Activated T-helper 1 cell treated with anti-CD3 and anti-CD28 coated beads, Interleukin-12 subunit alpha, Interleukin-12 subunit beta, Interleukin-2, Interleukin-4 antibody, amounts not matched to agents 30 ng/mL and 10 ng/mL and 1 ng/mL, durations not matched to agents 14 hours and 24 hours and 36 hours (primary cell): Measurements from ENCODE around the gene OR52B6. TPM values are rescaled to one million over a fixed set of nuclear protein-coding genes. Genes with fewer than 3 reads are reported as not detected.
"Not testable (repeated sequence)": the region's sequence is repeated elsewhere in the genome, so short reads cannot be mapped to it uniquely, and the experiment has no call there.

ENCODE experiments used
- DNase-seq: peaks from one replicate; pipeline ENCODE4 v3.0.0; 2021; ENCODE audit warnings: low spot score
- H3K27ac Mint-ChIP-seq: one replicate; pipeline ENCODE4 v1.8.0; 2021; ENCODE audit warnings: mild to moderate bottlenecking, mixed read lengths
- H3K27me3 Mint-ChIP-seq: one replicate; pipeline ENCODE4 v1.8.0; 2022; ENCODE audit warnings: mild to moderate bottlenecking, moderate library complexity, mixed read lengths; ENCODE audit not compliant: insufficient read depth
- H3K36me3 Mint-ChIP-seq: one replicate; pipeline ENCODE4 v1.8.0; 2021; ENCODE audit warnings: low read depth, mixed read lengths
- H3K4me1 Mint-ChIP-seq: one replicate; pipeline ENCODE4 v1.8.0; 2021; ENCODE audit warnings: low read depth, mixed read lengths
- H3K4me3 Mint-ChIP-seq: one replicate; pipeline ENCODE4 v1.8.0; 2021; ENCODE audit warnings: mild to moderate bottlenecking, moderate library complexity, mixed read lengths
- H3K9me3 Mint-ChIP-seq: one replicate; pipeline ENCODE4 v1.8.0; 2021; ENCODE audit warnings: mixed read lengths
- intact Hi-C: fragments of 100-400 bp; cut with micrococcal nuclease; formaldehyde crosslinking; loops from one replicate; pipeline ENCODE4 v1.15.1; 2024
- total RNA-seq: library from RNA; stranded (reverse); gene quantifications from 2 replicates; pipeline ENCODE4 v1.2.3, GENCODE V29; 2022

OR52B6 gene
- total RNA-seq, 1 donor from 2014 or later = not detected

GRCh38 chr11:5564259-5565019 lies 16.2 kb upstream of the OR52B6 start:
- H3K9me3 Mint-ChIP-seq = peaks cover 11% of the 10 kb centered on the region
- DNase-seq = no peak
- no peak overlapping the region for H3K4me3 Mint-ChIP-seq
- peaks cover 4% of the 10 kb centered on the region for H3K27me3 Mint-ChIP-seq
- intact Hi-C loops = no loop called here
- peaks cover 6% of the 10 kb centered on the region for H3K4me1 Mint-ChIP-seq
- no peak overlapping the region for H3K27ac Mint-ChIP-seq
- H3K36me3 Mint-ChIP-seq = no peaks in the 10 kb centered on the region

GRCh38 chr11:5574654-5575053 lies 6.0 kb upstream of the OR52B6 start:
- Mint-ChIP-seq H3K27me3 (peaks cover 2% of the 10 kb centered on the region), H3K4me1 (no peaks in the 10 kb centered on the region), H3K9me3 (no peaks in the 10 kb centered on the region), H3K4me3 (no peak overlapping the region), H3K36me3 (no peaks in the 10 kb centered on the region), H3K27ac (no peak overlapping the region)
- intact Hi-C loops = no loop called here
- DNase-seq = no peak

GRCh38 chr11:5575152-5575551 lies 5.5 kb upstream of the OR52B6 start:
- H3K27ac Mint-ChIP-seq = no peak overlapping the region
- no peak overlapping the region for H3K4me3 Mint-ChIP-seq
- H3K9me3 Mint-ChIP-seq = no peaks in the 10 kb centered on the region
- H3K27me3 Mint-ChIP-seq = peaks cover 2% of the 10 kb centered on the region
- H3K4me1 Mint-ChIP-seq = no peaks in the 10 kb centered on the region
- intact Hi-C loops = no loop called here
- H3K36me3 Mint-ChIP-seq = no peaks in the 10 kb centered on the region
- DNase-seq = no peak

GRCh38 chr11:5577101-5577500 lies 3.6 kb upstream of the OR52B6 start:
- Mint-ChIP-seq H3K27ac (no peak overlapping the region), H3K36me3 (no peaks in the 10 kb centered on the region), H3K9me3 (no peaks in the 10 kb centered on the region), H3K4me3 (no peak overlapping the region), H3K4me1 (no peaks in the 10 kb centered on the region), H3K27me3 (no peaks in the 10 kb centered on the region)
- intact Hi-C loops = no loop called here
- DNase-seq = no peak

- intact Hi-C loops = no loop called here
- Mint-ChIP-seq H3K4me1 (no peaks in the 10 kb centered on the region), H3K27ac (no peak overlapping the region), H3K4me3 (no peak overlapping the region), H3K36me3 (no peaks in the 10 kb centered on the region), H3K27me3 (no peaks in the 10 kb centered on the region), H3K9me3 (no peaks in the 10 kb centered on the region)
- no peak for DNase-seq
These were observed 337 bp downstream of the OR52B6 start for GRCh38 chr11:5581014-5581413.

GRCh38 chr11:5584458-5584857 lies 3.8 kb downstream of the OR52B6 start:
- DNase-seq, H3K4me1 Mint-ChIP-seq, H3K9me3 Mint-ChIP-seq, H3K4me3 Mint-ChIP-seq, H3K27me3 Mint-ChIP-seq, H3K36me3 Mint-ChIP-seq, intact Hi-C loops, H3K27ac Mint-ChIP-seq: not testable (repeated sequence)

- H3K27me3 Mint-ChIP-seq, DNase-seq, H3K36me3 Mint-ChIP-seq, H3K4me1 Mint-ChIP-seq, H3K9me3 Mint-ChIP-seq, H3K4me3 Mint-ChIP-seq, H3K27ac Mint-ChIP-seq: not testable (repeated sequence)
- intact Hi-C loops = loop anchor here (10.0 kb wide), 1 partner anchor 765 kb away; no protein-coding TSS in a partner anchor
These were observed 9.2 kb downstream of the OR52B6 start for GRCh38 chr11:5589906-5590305.

GRCh38 chr11:5591613-5592012 lies 10.9 kb downstream of the OR52B6 start:
- Mint-ChIP-seq H3K27me3 (peaks cover under 1% of the 10 kb centered on the region), H3K9me3 (peaks cover 4% of the 10 kb centered on the region), H3K27ac (no peak overlapping the region), H3K4me3 (no peak overlapping the region), H3K36me3 (no peaks in the 10 kb centered on the region), H3K4me1 (peaks cover 1% of the 10 kb centered on the region)
- intact Hi-C loops = loop anchor here (10.0 kb wide), 1 partner anchor 763 kb away; no protein-coding TSS in a partner anchor
- DNase-seq = no peak

- peaks cover 11% of the 10 kb centered on the region for H3K4me1 Mint-ChIP-seq
- no peaks in the 10 kb centered on the region for H3K27me3 Mint-ChIP-seq
- H3K4me3 Mint-ChIP-seq = no peak overlapping the region
- no peaks in the 10 kb centered on the region for H3K36me3 Mint-ChIP-seq
- intact Hi-C loops = loop anchor here (10.0 kb wide), 1 partner anchor 762 kb away; no protein-coding TSS in a partner anchor
- no peak for DNase-seq
- no peak overlapping the region for H3K27ac Mint-ChIP-seq
- peaks cover 4% of the 10 kb centered on the region for H3K9me3 Mint-ChIP-seq
These were observed 11.9 kb downstream of the OR52B6 start for GRCh38 chr11:5592615-5593014.

- Mint-ChIP-seq H3K4me1 (peaks cover 11% of the 10 kb centered on the region), H3K36me3 (no peaks in the 10 kb centered on the region), H3K9me3 (peaks cover 4% of the 10 kb centered on the region), H3K27ac (no peak overlapping the region), H3K4me3 (no peak overlapping the region), H3K27me3 (no peaks in the 10 kb centered on the region)
- intact Hi-C loops = loop anchor here (10.0 kb wide), 1 partner anchor 762 kb away; no protein-coding TSS in a partner anchor
- DNase-seq = no peak
These were observed 12.5 kb downstream of the OR52B6 start for GRCh38 chr11:5593146-5593545.

GRCh38 chr11:5596607-5597201 lies 16.0 kb downstream of the OR52B6 start, which contains the start of gene TRIM6:
Gene TRIM6 (plus strand): TSS chr11:5596637. CDS start chr11:5596898, 261 bp downstream.
- Mint-ChIP-seq H3K27me3 (no peaks in the 10 kb centered on the region), H3K27ac (no peak within 1 kb of the TSS)
- intact Hi-C loops = loop anchor here (10.0 kb wide), 1 partner anchor 758 kb away; no protein-coding TSS in a partner anchor

GRCh38 chr11:5597953-5598352 lies 17.3 kb downstream of the OR52B6 start:
- no peak overlapping the region for H3K4me3 Mint-ChIP-seq
- DNase-seq = no peak
- H3K4me1 Mint-ChIP-seq = peaks cover 11% of the 10 kb centered on the region
- H3K9me3 Mint-ChIP-seq = no peaks in the 10 kb centered on the region
- intact Hi-C loops = loop anchor here (10.0 kb wide), 1 partner anchor 757 kb away; no protein-coding TSS in a partner anchor
- no peaks in the 10 kb centered on the region for H3K36me3 Mint-ChIP-seq
- H3K27me3 Mint-ChIP-seq = no peaks in the 10 kb centered on the region
- no peak overlapping the region for H3K27ac Mint-ChIP-seq

More at GRCh38 chr11:5596607-5597201, 16.0 kb downstream of the OR52B6 start, which contains the start of gene TRIM6:
- Mint-ChIP-seq H3K4me3 (peak within 1 kb of the TSS; percentile 65), H3K36me3 (no peaks in the 10 kb centered on the region), H3K4me1 (peaks cover 11% of the 10 kb centered on the region), H3K9me3 (no peaks in the 10 kb centered on the region)
- DNase-seq = no peak

- intact Hi-C loops = loop anchor here (1.0 to 2.0 kb wide), 4 partner anchors 84 to 208 kb away; partner anchors contain the start of genes OR52N2 and TRIM5
- no peak overlapping the region for H3K4me3 Mint-ChIP-seq
- no peak overlapping the region for H3K27ac Mint-ChIP-seq
- DNase-seq = peak; percentile 45
- H3K9me3 Mint-ChIP-seq = no peaks in the 10 kb centered on the region
- H3K27me3 Mint-ChIP-seq = peaks cover 1% of the 10 kb centered on the region
- H3K4me1 Mint-ChIP-seq = peaks cover 11% of the 10 kb centered on the region
- no peaks in the 10 kb centered on the region for H3K36me3 Mint-ChIP-seq
These were observed 19.7 kb downstream of the OR52B6 start for GRCh38 chr11:5600374-5600851.
